Caco-2 (cell line): ENCODE results near the gene RNU7-1. TPM values are rescaled to one million over a fixed set of nuclear protein-coding genes. Genes with fewer than 3 reads are reported as not detected.

Experiments used
- BruUV-seq: library from RNA; stranded (reverse); fragments of 400-500 nt; replicated peaks from 2 replicates; lab custom pipeline; 2021; lab: Mats Ljungman, UMichigan
- CTCF ChIA-PET: fragments of 300-600 bp; sonication (Branson Sonifier 250); formaldehyde crosslinking; loops from one replicate; lab custom pipeline; 2022; ENCODE audit warnings: antibody characterized with exemption; lab: Charles Lee
- POLR2A ChIA-PET: fragments of 300-600 bp; sonication (Branson Sonifier 250); formaldehyde crosslinking; loops from one replicate; lab custom pipeline; 2022; ENCODE audit warnings: antibody characterized with exemption; lab: Charles Lee
- DNase-seq, 2 experiments: peaks; one replicate each; pipeline versions ENCODE4 v3.0.0 to v3.0.0-alpha.2; 2020 to 2022
- H3K27me3 ChIP-seq: replicated peaks from 2 replicates; pipeline ENCODE4 v1.6.0; 2011; ENCODE audit warnings: low read length; ENCODE audit not compliant: control insufficient read depth, insufficient read depth
- H3K36me3 ChIP-seq: 2 replicates; pipeline ENCODE4 v1.5.1; 2011; ENCODE audit warnings: low read length; ENCODE audit not compliant: control insufficient read depth, insufficient read depth
- H3K4me1 ChIP-seq: fragments of 250-450 bp; sonication (Bioruptor Pico); 2 replicates; pipeline ENCODE4 v1.5.1; 2020; ENCODE audit warnings: mild to moderate bottlenecking
- H3K4me3 ChIP-seq: 2 replicates; pipeline ENCODE4 v1.5.1; 2011; ENCODE audit warnings: low read depth, mild to moderate bottlenecking, control low read depth, low read length
- H3K9me3 ChIP-seq: fragments of 250-450 bp; sonication (Bioruptor Pico); 2 replicates; pipeline ENCODE4 v1.5.1; 2020; ENCODE audit warnings: mild to moderate bottlenecking, moderate library complexity
- H3K27ac Mint-ChIP-seq: one replicate; pipeline ENCODE4 v1.8.0; 2022; ENCODE audit warnings: mixed read lengths; ENCODE audit not compliant: unreplicated experiment
- H3K27me3 Mint-ChIP-seq: one replicate; pipeline ENCODE4 v1.8.0; 2022; ENCODE audit warnings: mixed read lengths; ENCODE audit not compliant: insufficient read depth, unreplicated experiment
- H3K36me3 Mint-ChIP-seq: one replicate; pipeline ENCODE4 v1.8.0; 2022; ENCODE audit warnings: mild to moderate bottlenecking, mixed read lengths; ENCODE audit not compliant: insufficient read depth, unreplicated experiment
- H3K4me1 Mint-ChIP-seq: one replicate; pipeline ENCODE4 v1.8.0; 2022; ENCODE audit warnings: low read depth, mixed read lengths; ENCODE audit not compliant: unreplicated experiment
- H3K4me3 Mint-ChIP-seq: one replicate; pipeline ENCODE4 v1.8.0; 2022; ENCODE audit warnings: mild to moderate bottlenecking, moderate library complexity, mixed read lengths; ENCODE audit not compliant: unreplicated experiment
- H3K9me3 Mint-ChIP-seq: one replicate; pipeline ENCODE4 v1.8.0; 2022; ENCODE audit warnings: mixed read lengths; ENCODE audit not compliant: unreplicated experiment
- CTCF ChIP-seq, 2 experiments: fragments of 200-600 bp in 1 of 2; IDR thresholded peaks; 1 replicate in 1 of 2; 2 replicates in 1 of 2; pipeline versions ENCODE4 v1.5.1 to v1.8.0; 2011 to 2022; ENCODE audit warnings: antibody characterized with exemption in 1 of 2, control low read depth in 1 of 2, inconsistent platforms in 1 of 2, low read depth in 1 of 2, low read length in 1 of 2, mild to moderate bottlenecking in 1 of 2, moderate library complexity in 1 of 2; ENCODE audit not compliant: insufficient read depth in 1 of 2, severe bottlenecking in 1 of 2, unreplicated experiment in 1 of 2
- intact Hi-C: fragments of 100-400 bp; cut with micrococcal nuclease; formaldehyde crosslinking; loops from one replicate; pipeline ENCODE4 v1.10.0; 2022; ENCODE audit not compliant: unreplicated experiment
- total RNA-seq: library from RNA; stranded (reverse); gene quantifications from 2 replicates; pipeline ENCODE4 v1.2.3, GENCODE V29; 2022

The RNU7-1 gene
- total RNA-seq, 1 experiment from 2014 or later = not detected

- peaks cover 14% of the 10 kb centered on the region for H3K36me3 ChIP-seq
- peaks cover 43% of the 10 kb centered on the region for H3K4me1 ChIP-seq
- BruUV-seq = no TSS peak
- no peaks in the 10 kb centered on the region for H3K9me3 ChIP-seq
- no peak overlapping the region for H3K27ac Mint-ChIP-seq
- H3K4me3 Mint-ChIP-seq = no peak overlapping the region
- H3K4me1 Mint-ChIP-seq = peaks cover 62% of the 10 kb centered on the region
- TF ChIP-seq CTCF (IDR thresholded peaks at IDR 0.05; ENCODE audit: insufficient read depth in 1 of 2, low read depth in 1 of 2, low read length in 1 of 2, severe bottlenecking in 1 of 2, unreplicated experiment in 1 of 2) = no peak
- CTCF ChIA-PET = interaction anchor here (1.0 kb wide), 1 partner anchor 30 kb away, joined by 3 read pairs; no protein-coding TSS in a partner anchor
- no peaks in the 10 kb centered on the region for H3K27me3 ChIP-seq
- no peak overlapping the region for H3K4me3 ChIP-seq
- POLR2A ChIA-PET = interaction anchor here (0.6 to 2.2 kb wide), 5 partner anchors 11 to 43 kb away, joined by 3 to 8 read pairs (median 4); partner anchors contain the start of genes C12orf57, LPCAT3 and RNU7-1
- no peak for DNase-seq
- intact Hi-C loops = no loop called here
- peaks cover 96% of the 10 kb centered on the region for H3K36me3 Mint-ChIP-seq
- H3K9me3 Mint-ChIP-seq = no peaks in the 10 kb centered on the region
- H3K27me3 Mint-ChIP-seq = no peaks in the 10 kb centered on the region
Observed at GRCh38 chr12:6975297-6976032, 31.8 kb downstream of the RNU7-1 start.

- H3K36me3 Mint-ChIP-seq = peaks cover 98% of the 10 kb centered on the region
- Histone ChIP-seq H3K27me3 (no peaks in the 10 kb centered on the region), H3K36me3 (peaks cover 16% of the 10 kb centered on the region), H3K9me3 (no peaks in the 10 kb centered on the region), H3K4me3 (no peak overlapping the region), H3K4me1 (peaks cover 52% of the 10 kb centered on the region)
- peak overlapping the region; percentile 98 for H3K27ac Mint-ChIP-seq
- H3K9me3 Mint-ChIP-seq = no peaks in the 10 kb centered on the region
- CTCF ChIA-PET = interaction anchor here (2.9 kb wide), 1 partner anchor 41 kb away, joined by 11 read pairs; the partner anchor contains the start of gene LPCAT3
- no TSS peak for BruUV-seq
- peaks cover 72% of the 10 kb centered on the region for H3K4me1 Mint-ChIP-seq
- DNase-seq = no peak
- no peaks in the 10 kb centered on the region for H3K27me3 Mint-ChIP-seq
- POLR2A ChIA-PET = interaction anchor here (0.6 to 1.5 kb wide), 4 partner anchors 15 to 126 kb away, joined by 4 to 6 read pairs (median 4); partner anchors contain the start of gene LPCAT3
- intact Hi-C loops = loop anchor here (1.0 kb wide), 1 partner anchor 66 kb away; no protein-coding TSS in a partner anchor
- TF ChIP-seq CTCF (IDR thresholded peaks at IDR 0.05; ENCODE audit: insufficient read depth in 1 of 2, low read depth in 1 of 2, low read length in 1 of 2, severe bottlenecking in 1 of 2, unreplicated experiment in 1 of 2) = no peak
- H3K4me3 Mint-ChIP-seq = no peak overlapping the region
Observed at GRCh38 chr12:6977653-6978052, 34.0 kb downstream of the RNU7-1 start.

- Mint-ChIP-seq H3K4me1 (peaks cover 71% of the 10 kb centered on the region), H3K27ac (peak overlapping the region; percentile 98), H3K36me3 (peaks cover 98% of the 10 kb centered on the region), H3K4me3 (peak overlapping the region; percentile 17), H3K27me3 (no peaks in the 10 kb centered on the region), H3K9me3 (no peaks in the 10 kb centered on the region)
- BruUV-seq = no TSS peak
- Histone ChIP-seq H3K4me3 (no peak overlapping the region), H3K4me1 (peaks cover 58% of the 10 kb centered on the region), H3K9me3 (no peaks in the 10 kb centered on the region), H3K36me3 (peaks cover 16% of the 10 kb centered on the region), H3K27me3 (no peaks in the 10 kb centered on the region)
- DNase-seq = no peak
- POLR2A ChIA-PET = interaction anchor here (0.6 to 1.5 kb wide), 4 partner anchors 16 to 127 kb away, joined by 4 to 6 read pairs (median 4); partner anchors contain the start of gene LPCAT3
- CTCF ChIA-PET = interaction anchor here (2.9 kb wide), 1 partner anchor 40 kb away, joined by 11 read pairs; the partner anchor contains the start of gene LPCAT3
- intact Hi-C loops = loop anchor here (1.0 kb wide), 1 partner anchor 65 kb away; no protein-coding TSS in a partner anchor
- no peak for TF ChIP-seq CTCF (IDR thresholded peaks at IDR 0.05; ENCODE audit: insufficient read depth in 1 of 2, low read depth in 1 of 2, low read length in 1 of 2, severe bottlenecking in 1 of 2, unreplicated experiment in 1 of 2)
Observed at GRCh38 chr12:6978188-6978587, 34.6 kb downstream of the RNU7-1 start.
